Esophagus muscularis mucosa (tissue), 4 donors: Measurements from ENCODE around the gene FOXJ1.

ENCODE experiments used
- EP300 ChIP-seq: sonication (generic); formaldehyde crosslinking; IDR thresholded peaks from one replicate; pipeline ENCODE4 v1.6.1; 2017; ENCODE audit warnings: antibody characterized with exemption
- POLR2A ChIP-seq: fragments of 450-650 bp; IDR thresholded peaks from one replicate; pipeline ENCODE4 v1.6.1; 2017; ENCODE audit warnings: antibody characterized with exemption, moderate library complexity, mild to moderate bottlenecking, low read depth
- POLR2AphosphoS5 ChIP-seq, 2 donors: sonication (generic); formaldehyde crosslinking; IDR thresholded peaks; one replicate each; pipeline ENCODE4 v1.6.1; 2017; ENCODE audit warnings: antibody characterized with exemption in 2 of 2
- TF ChIP-seq, protein P1 (sequence below), 3 experiments: fragments of 200-600 bp in 2 of 3; fragments of 450-650 bp in 1 of 3; sonication (generic) in 2 of 3; IDR thresholded peaks; one replicate each; pipeline ENCODE4 v1.5.1; 2017 to 2019; ENCODE audit warnings: antibody characterized with exemption in 3 of 3, mild to moderate bottlenecking in 2 of 3, moderate library complexity in 1 of 3

DNA sequence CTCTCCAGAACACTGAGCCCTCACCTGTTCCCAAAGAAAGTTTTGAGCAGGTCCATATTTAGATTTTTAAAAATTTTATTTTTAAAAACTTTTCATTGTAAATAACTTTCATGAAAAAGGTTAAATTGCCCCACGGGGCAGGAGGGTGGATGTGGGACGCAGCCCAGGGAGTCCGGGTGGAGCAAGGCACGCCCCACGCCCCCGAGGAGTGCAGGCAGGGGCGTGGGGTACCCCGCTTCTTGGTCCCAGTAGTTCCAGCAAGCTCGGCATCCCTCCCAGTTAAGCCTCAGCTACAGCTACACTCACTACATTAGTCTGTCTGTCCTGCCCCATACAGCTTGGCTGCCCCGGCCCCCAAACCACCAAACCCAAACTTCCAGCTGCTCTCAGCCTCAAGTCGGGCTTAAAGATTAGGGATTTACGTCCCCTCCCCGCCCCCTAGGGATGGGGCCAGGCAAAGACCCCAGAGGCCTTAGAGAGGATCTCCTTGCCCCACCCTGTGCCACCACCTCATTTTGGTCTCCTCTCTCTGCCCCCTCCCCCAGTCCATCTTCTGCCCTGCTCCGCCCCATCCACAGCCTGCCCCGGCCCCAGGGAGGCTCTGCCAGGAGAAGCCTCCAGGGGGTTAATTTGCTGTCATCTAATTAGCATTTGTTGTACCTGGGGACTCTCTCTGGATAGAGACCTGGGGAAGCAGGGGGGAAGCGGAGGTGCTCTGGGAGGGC lies 4.6 kb downstream of the FOXJ1 start:
- TF ChIP-seq, protein P1, sequence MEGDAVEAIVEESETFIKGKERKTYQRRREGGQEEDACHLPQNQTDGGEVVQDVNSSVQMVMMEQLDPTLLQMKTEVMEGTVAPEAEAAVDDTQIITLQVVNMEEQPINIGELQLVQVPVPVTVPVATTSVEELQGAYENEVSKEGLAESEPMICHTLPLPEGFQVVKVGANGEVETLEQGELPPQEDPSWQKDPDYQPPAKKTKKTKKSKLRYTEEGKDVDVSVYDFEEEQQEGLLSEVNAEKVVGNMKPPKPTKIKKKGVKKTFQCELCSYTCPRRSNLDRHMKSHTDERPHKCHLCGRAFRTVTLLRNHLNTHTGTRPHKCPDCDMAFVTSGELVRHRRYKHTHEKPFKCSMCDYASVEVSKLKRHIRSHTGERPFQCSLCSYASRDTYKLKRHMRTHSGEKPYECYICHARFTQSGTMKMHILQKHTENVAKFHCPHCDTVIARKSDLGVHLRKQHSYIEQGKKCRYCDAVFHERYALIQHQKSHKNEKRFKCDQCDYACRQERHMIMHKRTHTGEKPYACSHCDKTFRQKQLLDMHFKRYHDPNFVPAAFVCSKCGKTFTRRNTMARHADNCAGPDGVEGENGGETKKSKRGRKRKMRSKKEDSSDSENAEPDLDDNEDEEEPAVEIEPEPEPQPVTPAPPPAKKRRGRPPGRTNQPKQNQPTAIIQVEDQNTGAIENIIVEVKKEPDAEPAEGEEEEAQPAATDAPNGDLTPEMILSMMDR (IDR thresholded peaks at IDR 0.05), result no peak
- TF ChIP-seq EP300 (no peak), POLR2A (no peak), POLR2AphosphoS5 (IDR thresholded peaks at IDR 0.05) (no peak)
